ENCODE results near the gene IFNGR1. TPM values are rescaled to one million over a fixed set of nuclear protein-coding genes. Genes with fewer than 3 reads are reported as not detected.

The IFNGR1 gene
- total RNA-seq, 2 donors from 2014 or later = 23.7 to 30.2 TPM

GRCh38 chr6:137149035-137149393, 70.2 kb downstream of the IFNGR1 start:
- Mint-ChIP-seq H3K9me3 (peaks cover 12% of the 10 kb centered on the region), H3K4me3 (no peak overlapping the region), H3K27me3 (ENCODE audit: insufficient read depth) (no peaks in the 10 kb centered on the region), H3K4me1 (no peaks in the 10 kb centered on the region), H3K36me3 (ENCODE audit: low read depth) (no peaks in the 10 kb centered on the region), H3K27ac (no peak overlapping the region)
- Histone ChIP-seq H3K36me3 (ENCODE audit: control insufficient read depth, insufficient read depth, low read length) (no peaks in the 10 kb centered on the region), H3K9ac (ENCODE audit: extremely low read depth, low read length, poor library complexity, severe bottlenecking) (no peak overlapping the region), H3K9me3 (ENCODE audit: control insufficient read depth, low read length) (no peaks in the 10 kb centered on the region), H3K27me3 (ENCODE audit: control insufficient read depth, insufficient read depth, low read length, poor library complexity, severe bottlenecking) (no peaks in the 10 kb centered on the region), H3K4me3 (ENCODE audit: low read length) (no peak overlapping the region), H3K27ac (ENCODE audit: low read depth, low read length) (no peak overlapping the region), H3K4me1 (ENCODE audit: control insufficient read depth, insufficient read depth, low read length) (no peaks in the 10 kb centered on the region)
- no peak for TF ChIP-seq CTCF (conservative IDR thresholded peaks at IDR 0.05)
- DNase-seq = no peak
- 94 to 100% methylated on average over 1 of the region's 1 CpG for WGBS, 2 experiments (ENCODE audit: insufficient coverage in 1 of 2, insufficient read length in 1 of 2)

- Histone ChIP-seq H3K4me1 (ENCODE audit: control insufficient read depth, insufficient read depth, low read length) (no peaks in the 10 kb centered on the region), H3K9ac (ENCODE audit: extremely low read depth, low read length, poor library complexity, severe bottlenecking) (no peak overlapping the region), H3K27me3 (ENCODE audit: control insufficient read depth, insufficient read depth, low read length, poor library complexity, severe bottlenecking) (no peaks in the 10 kb centered on the region), H3K36me3 (ENCODE audit: control insufficient read depth, insufficient read depth, low read length) (no peaks in the 10 kb centered on the region), H3K4me3 (ENCODE audit: low read length) (no peak overlapping the region), H3K9me3 (ENCODE audit: control insufficient read depth, low read length) (no peaks in the 10 kb centered on the region), H3K27ac (ENCODE audit: low read depth, low read length) (no peak overlapping the region)
- Mint-ChIP-seq H3K4me1 (no peaks in the 10 kb centered on the region), H3K36me3 (ENCODE audit: low read depth) (no peaks in the 10 kb centered on the region), H3K4me3 (no peak overlapping the region), H3K9me3 (peaks cover 10% of the 10 kb centered on the region), H3K27ac (no peak overlapping the region), H3K27me3 (ENCODE audit: insufficient read depth) (no peaks in the 10 kb centered on the region)
- 84% methylated on average over 2 of the region's 2 CpGs; no CpG with 5 or more reads in 1 of the 2 experiments for WGBS, 2 experiments (ENCODE audit: insufficient coverage in 1 of 2, insufficient read length in 1 of 2)
- no peak for DNase-seq
- TF ChIP-seq CTCF (conservative IDR thresholded peaks at IDR 0.05) = no peak
These were observed 70.7 kb downstream of the IFNGR1 start for GRCh38 chr6:137148306-137149034.

Other genes starting within 250 kb of the IFNGR1 start
- under 1 TPM; 0.13 to 0.57 TPM for gene IL20RA, start 174.4 kb downstream of the IFNGR1 start, total RNA-seq
- not detected for gene IL22RA2, start 45.7 kb downstream of the IFNGR1 start, total RNA-seq